ENCODE data around the gene FBF1. TPM values are rescaled to one million over a fixed set of nuclear protein-coding genes. Genes with fewer than 3 reads are reported as not detected.
A peak's percentile ranks its signal among the peaks of the same experiment; 100 is the strongest.
"Not testable (repeated sequence)": the region's sequence is repeated elsewhere in the genome, so short reads cannot be mapped to it uniquely, and the experiment has no call there.

FBF1 gene
- total RNA-seq, 1 experiment from 2014 or later: 8.3 TPM

- H3K4me2 ChIP-seq (ENCODE audit: insufficient read depth, insufficient read length, low read length): no peak overlapping the region
- no peaks in the 10 kb centered on the region for H3K9me3 ChIP-seq (ENCODE audit: control insufficient read depth, low read depth, low read length)
- H2BK20ac ChIP-seq (ENCODE audit: low read depth, low read length, poor library complexity, severe bottlenecking): no peak overlapping the region
- H3T11ph ChIP-seq (ENCODE audit: low read length): no peak overlapping the region
- H4K20me1 ChIP-seq (ENCODE audit: control insufficient read depth, insufficient read depth, insufficient read length): no peaks in the 10 kb centered on the region
- H4K5ac ChIP-seq (ENCODE audit: insufficient read length, low read depth, low read length): no peak overlapping the region
- Mint-ChIP-seq H3K27me3 (ENCODE audit: low read depth) (no peaks in the 10 kb centered on the region), H3K9me3 (no peaks in the 10 kb centered on the region), H3K36me3 (ENCODE audit: insufficient read depth in 1 of 3, low read depth in 3 of 3) (peaks cover 12 to 41% (median 37%) of the 10 kb centered on the region in 3 experiments; a peak in 6 of 7 replicates), H3K27ac (peak overlapping the region in 1 of 3 experiments; percentile 64; a peak in 1 of 7 replicates), H3K4me1 (peaks cover 25 to 27% of the 10 kb centered on the region in 2 experiments), H3K4me3 (no peak overlapping the region)
- H4K91ac ChIP-seq (ENCODE audit: insufficient read length, low read depth, low read length): no peak overlapping the region
- no peak for DNase-seq
- H3K18ac ChIP-seq (ENCODE audit: insufficient read length, low read depth, low read length): no peak overlapping the region
- no peak overlapping the region for H2AFZ ChIP-seq (ENCODE audit: low read length)
- no peaks in the 10 kb centered on the region for H3K27me3 ChIP-seq (ENCODE audit: insufficient read depth, low read length)
- no CpG with 5 or more reads among the region's 5 CpGs for WGBS (ENCODE audit: extremely low coverage, insufficient read length, low lambda C conversion rate)
- H3K27ac ChIP-seq (ENCODE audit: insufficient read length, low read depth, low read length): no peak overlapping the region
- H3K23me2 ChIP-seq (ENCODE audit: insufficient read length, low read depth, low read length, poor library complexity, severe bottlenecking): peaks cover 11% of the 10 kb centered on the region
- no peaks in the 10 kb centered on the region for H3K4me1 ChIP-seq (ENCODE audit: insufficient read depth, low read length)
- H2BK5ac ChIP-seq (ENCODE audit: insufficient read length, low read length): no peak overlapping the region
- H2BK15ac ChIP-seq (ENCODE audit: low read depth, low read length): no peak overlapping the region
- no peak overlapping the region for H3K23ac ChIP-seq (ENCODE audit: insufficient read length, low read depth, low read length)
- no peak overlapping the region for H3K9ac ChIP-seq (ENCODE audit: extremely low read depth, insufficient read length, low read length)
- H2BK120ac ChIP-seq (ENCODE audit: low read depth, low read length, poor library complexity, severe bottlenecking): no peak overlapping the region
- no peak overlapping the region for H4K8ac ChIP-seq (replicated peaks; ENCODE audit: insufficient read length, low read depth, low read length)
- H3K56ac ChIP-seq (ENCODE audit: insufficient read length, low read depth, low read length): no peak overlapping the region
- H3K14ac ChIP-seq (ENCODE audit: insufficient read depth, low read length): no peak overlapping the region
- H2AK5ac ChIP-seq (ENCODE audit: insufficient read length, low read length): no peak overlapping the region
- no peaks in the 10 kb centered on the region for H3K79me1 ChIP-seq (ENCODE audit: insufficient read depth, low read depth, low read length, poor library complexity, severe bottlenecking)
- no peak overlapping the region for H3K4ac ChIP-seq (ENCODE audit: low read depth, low read length)
- TF ChIP-seq, protein P1, sequence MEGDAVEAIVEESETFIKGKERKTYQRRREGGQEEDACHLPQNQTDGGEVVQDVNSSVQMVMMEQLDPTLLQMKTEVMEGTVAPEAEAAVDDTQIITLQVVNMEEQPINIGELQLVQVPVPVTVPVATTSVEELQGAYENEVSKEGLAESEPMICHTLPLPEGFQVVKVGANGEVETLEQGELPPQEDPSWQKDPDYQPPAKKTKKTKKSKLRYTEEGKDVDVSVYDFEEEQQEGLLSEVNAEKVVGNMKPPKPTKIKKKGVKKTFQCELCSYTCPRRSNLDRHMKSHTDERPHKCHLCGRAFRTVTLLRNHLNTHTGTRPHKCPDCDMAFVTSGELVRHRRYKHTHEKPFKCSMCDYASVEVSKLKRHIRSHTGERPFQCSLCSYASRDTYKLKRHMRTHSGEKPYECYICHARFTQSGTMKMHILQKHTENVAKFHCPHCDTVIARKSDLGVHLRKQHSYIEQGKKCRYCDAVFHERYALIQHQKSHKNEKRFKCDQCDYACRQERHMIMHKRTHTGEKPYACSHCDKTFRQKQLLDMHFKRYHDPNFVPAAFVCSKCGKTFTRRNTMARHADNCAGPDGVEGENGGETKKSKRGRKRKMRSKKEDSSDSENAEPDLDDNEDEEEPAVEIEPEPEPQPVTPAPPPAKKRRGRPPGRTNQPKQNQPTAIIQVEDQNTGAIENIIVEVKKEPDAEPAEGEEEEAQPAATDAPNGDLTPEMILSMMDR (conservative IDR thresholded peaks at IDR 0.05): no peak
- H3K79me2 ChIP-seq (ENCODE audit: insufficient read depth, low read length): no peaks in the 10 kb centered on the region
- H2BK12ac ChIP-seq (ENCODE audit: insufficient read length, low read depth, low read length): no peak overlapping the region
Observed at GRCh38 chr17:75975757-75976174, 34.9 kb upstream of the FBF1 start.

GRCh38 chr17:75975187-75975586 lies 34.3 kb upstream of the FBF1 start:
- not testable (repeated sequence) for H3K9ac ChIP-seq (ENCODE audit: extremely low read depth, insufficient read length, low read length); H2BK12ac ChIP-seq (ENCODE audit: insufficient read length, low read depth, low read length); H3K79me1 ChIP-seq (ENCODE audit: insufficient read depth, low read depth, low read length, poor library complexity, severe bottlenecking); H3K4ac ChIP-seq (ENCODE audit: low read depth, low read length); H3K27me3 ChIP-seq (ENCODE audit: insufficient read depth, low read length); H4K8ac ChIP-seq (replicated peaks; ENCODE audit: insufficient read length, low read depth, low read length); H3K4me3 Mint-ChIP-seq; H2BK20ac ChIP-seq (ENCODE audit: low read depth, low read length, poor library complexity, severe bottlenecking); H3K27ac ChIP-seq (ENCODE audit: insufficient read length, low read depth, low read length); H4K20me1 ChIP-seq (ENCODE audit: control insufficient read depth, insufficient read depth, insufficient read length); H3T11ph ChIP-seq (ENCODE audit: low read length); H2BK5ac ChIP-seq (ENCODE audit: insufficient read length, low read length); H3K18ac ChIP-seq (ENCODE audit: insufficient read length, low read depth, low read length); H3K56ac ChIP-seq (ENCODE audit: insufficient read length, low read depth, low read length); H3K9me3 ChIP-seq (ENCODE audit: control insufficient read depth, low read depth, low read length); H3K14ac ChIP-seq (ENCODE audit: insufficient read depth, low read length); H2AFZ ChIP-seq (ENCODE audit: low read length); H3K27me3 Mint-ChIP-seq (ENCODE audit: low read depth); H3K79me2 ChIP-seq (ENCODE audit: insufficient read depth, low read length); DNase-seq; H3K27ac Mint-ChIP-seq; H3K9me3 Mint-ChIP-seq; H2BK120ac ChIP-seq (ENCODE audit: low read depth, low read length, poor library complexity, severe bottlenecking); H4K5ac ChIP-seq (ENCODE audit: insufficient read length, low read depth, low read length); H3K4me1 ChIP-seq (ENCODE audit: insufficient read depth, low read length); H2BK15ac ChIP-seq (ENCODE audit: low read depth, low read length); H3K4me2 ChIP-seq (ENCODE audit: insufficient read depth, insufficient read length, low read length); H2AK5ac ChIP-seq (ENCODE audit: insufficient read length, low read length); H3K23ac ChIP-seq (ENCODE audit: insufficient read length, low read depth, low read length); H4K91ac ChIP-seq (ENCODE audit: insufficient read length, low read depth, low read length)
- WGBS (ENCODE audit: extremely low coverage, insufficient read length, low lambda C conversion rate): 100% methylated on average over 1 of the region's 6 CpGs
- H3K23me2 ChIP-seq (ENCODE audit: insufficient read length, low read depth, low read length, poor library complexity, severe bottlenecking): peaks cover 11% of the 10 kb centered on the region
- Mint-ChIP-seq H3K4me1 (peaks cover 21 to 22% of the 10 kb centered on the region in 2 experiments), H3K36me3 (ENCODE audit: insufficient read depth in 1 of 3, low read depth in 3 of 3) (peaks cover 12 to 46% (median 43%) of the 10 kb centered on the region in 3 experiments; a peak in 6 of 7 replicates)

All from H9 (cell line).